Measurements from ENCODE around the gene OR13C9. TPM values are rescaled to one million over a fixed set of nuclear protein-coding genes. Genes with fewer than 3 reads are reported as not detected.

OR13C9 gene
- total RNA-seq, 1 donor from 2014 or later = not detected

- no peak overlapping the region for H3K4me3 ChIP-seq
- no peaks in the 10 kb centered on the region for H3K27me3 ChIP-seq
- H3K36me3 ChIP-seq = no peaks in the 10 kb centered on the region
- intact Hi-C loops (cut with DNase I) = no loop called here
- no peak overlapping the region for H3K27ac ChIP-seq
- no peak for ATAC-seq
- H3K9me3 ChIP-seq = no peaks in the 10 kb centered on the region
- no peak for TF ChIP-seq CTCF (IDR thresholded peaks at IDR 0.05)
- H3K4me1 ChIP-seq = no peaks in the 10 kb centered on the region
- DNase-seq = no peak
Measured at GRCh38 chr9:104589626-104590025, 28.4 kb downstream of the OR13C9 start.

DNA sequence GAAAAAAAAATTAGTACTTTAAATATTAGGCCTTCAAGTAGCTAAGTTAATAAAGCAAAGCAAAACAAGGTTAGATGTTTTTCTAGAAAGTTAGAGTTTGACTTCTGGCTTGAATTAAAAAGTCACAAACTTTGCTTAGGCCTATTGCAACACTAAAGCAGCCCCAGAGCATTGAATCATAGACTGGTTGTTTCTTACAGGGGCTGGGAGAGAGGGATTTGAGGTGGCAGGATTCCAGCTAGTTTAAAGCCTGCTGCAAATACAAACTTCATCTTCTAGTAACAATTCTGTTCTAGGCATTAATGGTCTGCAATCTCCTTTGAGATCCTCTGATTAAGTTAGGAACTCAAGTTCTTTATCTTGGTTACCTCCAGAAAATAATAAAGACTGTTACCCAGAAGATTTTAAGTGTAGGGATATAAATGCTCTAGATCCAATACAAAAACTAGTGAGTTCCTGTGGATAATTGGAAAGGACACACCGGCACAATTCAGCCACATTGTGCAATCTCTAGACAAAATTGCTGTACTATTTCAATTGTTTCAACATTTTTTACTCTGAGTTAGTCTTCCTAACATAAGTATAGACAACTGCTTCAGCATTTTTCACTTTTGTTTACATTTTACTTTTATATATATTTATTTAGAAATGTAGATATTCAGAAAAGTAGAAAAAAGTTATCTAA is 31.4 kb downstream of the OR13C9 start:
- no peaks in the 10 kb centered on the region for H3K4me1 ChIP-seq
- no peak overlapping the region for H3K27ac ChIP-seq
- H3K36me3 ChIP-seq = no peaks in the 10 kb centered on the region
- H3K27me3 ChIP-seq = no peaks in the 10 kb centered on the region
- no peaks in the 10 kb centered on the region for H3K9me3 ChIP-seq
- intact Hi-C loops (cut with DNase I) = no loop called here
- ATAC-seq (no peak), DNase-seq (no peak)
- H3K4me3 ChIP-seq = no peak overlapping the region
- no peak for TF ChIP-seq CTCF (IDR thresholded peaks at IDR 0.05)

DNA sequence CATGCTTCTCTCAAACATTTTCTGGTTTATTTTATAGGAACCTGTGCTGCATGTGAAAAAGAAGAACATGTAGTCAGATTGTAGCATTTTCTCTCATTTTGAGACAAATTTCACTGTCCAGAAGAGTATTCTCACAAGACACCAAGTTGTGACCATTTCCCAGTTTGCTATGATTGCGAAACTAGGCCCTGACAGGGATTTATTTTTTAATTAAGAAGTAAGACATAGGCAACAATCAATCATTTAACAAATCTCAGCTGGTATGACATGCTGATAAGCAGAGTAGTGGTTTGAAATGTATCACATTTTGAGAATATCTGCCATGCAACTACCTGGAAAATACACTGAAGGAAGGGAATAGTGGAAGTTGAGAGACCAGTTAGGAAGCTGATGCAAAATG is 37.4 kb downstream of the OR13C9 start:
- no peaks in the 10 kb centered on the region for H3K27me3 ChIP-seq
- DNase-seq (no peak), ATAC-seq (no peak)
- no peaks in the 10 kb centered on the region for H3K9me3 ChIP-seq
- intact Hi-C loops (cut with DNase I) = no loop called here
- no peaks in the 10 kb centered on the region for H3K4me1 ChIP-seq
- no peak for TF ChIP-seq CTCF (IDR thresholded peaks at IDR 0.05)
- H3K27ac ChIP-seq = no peak overlapping the region
- no peak overlapping the region for H3K4me3 ChIP-seq
- no peaks in the 10 kb centered on the region for H3K36me3 ChIP-seq

DNA sequence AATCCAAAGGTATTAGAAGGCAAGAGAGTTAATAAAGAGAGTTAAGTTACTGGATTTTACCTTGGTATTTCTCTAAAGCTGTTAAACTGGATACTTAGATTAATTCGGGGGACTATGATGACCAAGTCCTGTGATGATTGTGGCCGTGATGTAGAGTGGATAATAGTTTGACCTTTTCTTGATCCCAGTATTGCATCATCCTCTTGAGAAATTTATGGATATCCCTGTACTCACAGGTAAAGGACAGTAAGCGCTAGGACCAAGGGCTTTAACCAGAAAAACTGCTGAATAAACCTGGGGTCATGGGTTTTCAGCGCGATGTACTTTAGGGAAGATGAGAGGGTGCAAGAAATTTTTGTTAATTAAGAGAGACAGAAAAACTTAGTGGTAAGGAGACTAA is 40.7 kb downstream of the OR13C9 start:
- H3K9me3 ChIP-seq = no peaks in the 10 kb centered on the region
- no peak for TF ChIP-seq CTCF (IDR thresholded peaks at IDR 0.05)
- no peak overlapping the region for H3K4me3 ChIP-seq
- no peak overlapping the region for H3K27ac ChIP-seq
- H3K27me3 ChIP-seq = no peaks in the 10 kb centered on the region
- intact Hi-C loops (cut with DNase I) = no loop called here
- DNase-seq (no peak), ATAC-seq (no peak)
- no peaks in the 10 kb centered on the region for H3K36me3 ChIP-seq
- no peaks in the 10 kb centered on the region for H3K4me1 ChIP-seq

DNA sequence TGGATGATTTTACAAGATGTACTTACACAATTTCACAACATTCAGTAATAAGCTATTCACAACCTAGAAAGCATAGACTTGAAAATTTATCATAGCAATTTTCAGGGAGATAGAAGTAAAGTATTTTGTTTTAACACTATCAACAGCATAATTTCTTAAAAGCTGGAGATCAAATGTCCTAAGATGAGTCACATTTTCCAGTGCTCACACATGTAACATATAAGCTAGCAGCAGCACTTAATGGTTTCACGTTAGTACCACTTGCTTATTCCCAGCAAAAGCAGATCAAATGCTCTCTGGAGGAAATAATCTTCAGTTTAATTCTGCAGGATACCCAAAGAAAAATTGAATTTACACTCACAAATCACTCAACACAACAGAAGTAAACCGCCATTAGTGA is 42.5 kb downstream of the OR13C9 start:
- H3K4me3 ChIP-seq = no peak overlapping the region
- H3K27me3 ChIP-seq = no peaks in the 10 kb centered on the region
- intact Hi-C loops (cut with DNase I) = no loop called here
- no peaks in the 10 kb centered on the region for H3K9me3 ChIP-seq
- ATAC-seq (no peak), DNase-seq (no peak)
- no peak overlapping the region for H3K27ac ChIP-seq
- no peak for TF ChIP-seq CTCF (IDR thresholded peaks at IDR 0.05)
- H3K4me1 ChIP-seq = no peaks in the 10 kb centered on the region
- no peaks in the 10 kb centered on the region for H3K36me3 ChIP-seq

DNA sequence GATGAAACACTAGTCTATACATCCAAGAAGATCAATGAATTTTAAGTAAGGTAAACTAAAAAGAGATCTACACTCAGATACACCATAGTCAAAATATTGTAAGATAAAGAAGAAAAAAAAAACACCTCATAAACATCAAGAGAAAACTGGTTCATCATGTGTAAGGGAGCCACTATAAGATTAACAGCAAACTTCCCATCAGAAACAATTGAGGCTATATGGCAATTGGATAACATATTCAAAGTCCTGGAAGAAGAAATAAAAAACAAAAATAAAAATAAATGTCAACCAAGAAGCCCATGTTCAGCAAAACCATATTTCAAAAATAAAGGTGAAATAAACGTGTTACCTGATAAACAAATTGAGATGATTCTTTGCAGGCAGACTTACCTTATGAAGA is 45.4 kb downstream of the OR13C9 start:
- no peaks in the 10 kb centered on the region for H3K4me1 ChIP-seq
- no peak overlapping the region for H3K27ac ChIP-seq
- no peak overlapping the region for H3K4me3 ChIP-seq
- H3K27me3 ChIP-seq = no peaks in the 10 kb centered on the region
- DNase-seq (no peak), ATAC-seq (no peak)
- intact Hi-C loops (cut with DNase I) = no loop called here
- H3K36me3 ChIP-seq = no peaks in the 10 kb centered on the region
- no peak for TF ChIP-seq CTCF (IDR thresholded peaks at IDR 0.05)
- H3K9me3 ChIP-seq = no peaks in the 10 kb centered on the region

Data from upper lobe of right lung (tissue), 1 donor.